NAMALWA (cell line): ENCODE measurements around the gene FADD.
"Not testable (repeated sequence)": the region's sequence is repeated elsewhere in the genome, so short reads cannot be mapped to it uniquely, and the experiment has no call there.

ENCODE experiments used
- DNase-seq: peaks from one replicate; pipeline ENCODE4 v3.0.0-alpha.2; 2015; ENCODE audit warnings: low spot score

Gene FADD

DNA sequence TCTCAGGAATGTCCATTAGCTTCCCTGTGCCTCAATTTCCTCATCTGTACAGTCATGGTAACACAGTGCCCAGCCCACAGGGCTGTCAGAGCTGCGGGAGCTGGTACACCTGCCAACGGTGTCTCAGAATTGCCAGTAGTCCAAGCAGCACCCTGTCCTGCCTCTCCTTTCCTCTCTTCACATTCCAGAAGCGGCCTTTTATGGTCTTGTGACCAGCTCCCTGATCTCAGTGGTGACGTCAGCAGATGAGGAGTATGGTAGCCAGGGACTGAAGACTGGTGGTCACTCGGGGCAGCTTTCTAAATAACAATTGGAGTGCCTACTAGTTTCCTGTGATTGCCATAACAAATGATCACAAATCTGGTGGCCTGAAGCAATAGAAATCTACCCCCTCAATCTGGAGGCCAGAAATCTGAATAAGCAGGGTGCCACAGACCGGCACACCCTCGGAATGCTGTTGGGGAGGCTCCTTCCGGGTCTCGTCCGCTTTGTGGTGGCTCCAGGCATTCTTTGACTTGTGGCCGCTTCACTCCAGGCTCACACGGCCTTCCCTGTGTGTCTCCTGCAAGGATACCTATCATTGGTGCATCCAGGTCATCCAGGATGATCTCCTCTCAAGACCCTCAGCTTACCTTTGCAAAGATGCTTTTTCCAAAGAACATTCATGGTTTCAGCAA lies 2.1 kb downstream of the FADD start:
- DNase-seq = no peak

GRCh38 chr11:70205766-70206165 lies 2.7 kb downstream of the FADD start:
- DNase-seq = no peak

DNA sequence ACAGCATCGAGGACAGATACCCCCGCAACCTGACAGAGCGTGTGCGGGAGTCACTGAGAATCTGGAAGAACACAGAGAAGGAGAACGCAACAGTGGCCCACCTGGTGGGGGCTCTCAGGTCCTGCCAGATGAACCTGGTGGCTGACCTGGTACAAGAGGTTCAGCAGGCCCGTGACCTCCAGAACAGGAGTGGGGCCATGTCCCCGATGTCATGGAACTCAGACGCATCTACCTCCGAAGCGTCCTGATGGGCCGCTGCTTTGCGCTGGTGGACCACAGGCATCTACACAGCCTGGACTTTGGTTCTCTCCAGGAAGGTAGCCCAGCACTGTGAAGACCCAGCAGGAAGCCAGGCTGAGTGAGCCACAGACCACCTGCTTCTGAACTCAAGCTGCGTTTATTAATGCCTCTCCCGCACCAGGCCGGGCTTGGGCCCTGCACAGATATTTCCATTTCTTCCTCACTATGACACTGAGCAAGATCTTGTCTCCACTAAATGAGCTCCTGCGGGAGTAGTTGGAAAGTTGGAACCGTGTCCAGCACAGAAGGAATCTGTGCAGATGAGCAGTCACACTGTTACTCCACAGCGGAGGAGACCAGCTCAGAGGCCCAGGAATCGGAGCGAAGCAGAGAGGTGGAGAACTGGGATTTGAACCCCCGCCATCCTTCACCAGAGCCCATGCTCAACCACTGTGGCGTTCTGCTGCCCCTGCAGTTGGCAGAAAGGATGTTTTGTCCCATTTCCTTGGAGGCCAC lies 3.3 kb downstream of the FADD start:
- DNase-seq = no peak

- no peak for DNase-seq
These were observed 3.9 kb downstream of the FADD start for GRCh38 chr11:70206982-70207376.

GRCh38 chr11:70207531-70208131 lies 4.5 kb downstream of the FADD start:
- no peak for DNase-seq

GRCh38 chr11:70209391-70209912 lies 6.4 kb downstream of the FADD start:
- no peak for DNase-seq

GRCh38 chr11:70210051-70210501 lies 7.0 kb downstream of the FADD start:
- no peak for DNase-seq

- no peak for DNase-seq
These were observed 7.4 kb downstream of the FADD start for GRCh38 chr11:70210530-70210929.

DNA sequence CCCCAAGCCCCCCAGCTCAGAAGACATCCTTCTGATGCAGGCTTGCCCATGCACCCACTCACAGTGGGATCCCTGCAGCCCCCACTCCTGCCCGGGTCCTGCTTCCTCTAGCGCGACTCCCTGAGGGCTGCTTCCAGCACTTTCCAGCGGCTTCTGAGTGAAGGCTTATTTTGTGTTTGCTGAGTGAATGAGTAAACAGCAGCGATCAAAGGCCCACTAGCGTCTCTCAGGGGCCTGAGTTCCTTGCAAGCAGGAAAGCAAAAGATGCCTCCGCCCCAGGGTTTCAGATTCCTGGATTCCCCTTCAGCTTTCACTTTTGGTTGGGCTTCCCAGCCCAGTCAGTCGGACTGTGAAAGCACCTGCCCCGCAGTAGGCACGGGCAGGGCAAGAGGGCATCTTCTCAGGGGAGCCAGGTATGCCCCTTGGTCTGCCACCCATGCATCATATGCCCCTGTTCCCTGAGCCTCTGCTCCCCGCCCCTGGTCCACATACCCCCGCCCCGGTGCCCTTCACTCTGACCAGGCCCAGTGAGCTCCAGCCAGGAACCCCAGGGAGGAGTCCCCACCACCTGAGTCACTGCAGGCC lies 9.2 kb downstream of the FADD start:
- DNase-seq = no peak

GRCh38 chr11:70217388-70217787 lies 14.3 kb downstream of the FADD start:
- not testable (repeated sequence) for DNase-seq

- not testable (repeated sequence) for DNase-seq
These were observed 15.0 kb downstream of the FADD start for GRCh38 chr11:70218076-70218475.

- no peak for DNase-seq
These were observed 17.0 kb downstream of the FADD start for GRCh38 chr11:70220136-70220535.

DNA sequence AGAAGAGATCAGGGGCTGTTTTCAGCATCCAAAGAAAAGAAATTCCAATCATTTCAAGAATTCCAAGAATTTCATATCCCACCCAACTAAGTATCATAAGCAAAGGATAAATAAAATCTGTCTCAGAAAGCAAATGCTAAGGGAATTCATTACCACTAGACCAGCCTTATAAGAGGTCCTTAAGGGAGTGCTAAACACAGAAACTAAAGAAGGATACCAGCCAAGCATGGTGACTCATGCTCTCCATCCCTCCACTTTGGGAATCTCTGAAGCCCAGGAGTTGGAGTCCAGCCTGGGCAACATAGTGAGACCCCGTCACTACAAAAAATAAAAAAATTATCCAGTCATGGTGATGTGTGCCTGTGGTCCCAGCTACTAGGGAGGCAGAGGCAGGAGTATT lies 17.8 kb downstream of the FADD start:
- DNase-seq = no peak

DNA sequence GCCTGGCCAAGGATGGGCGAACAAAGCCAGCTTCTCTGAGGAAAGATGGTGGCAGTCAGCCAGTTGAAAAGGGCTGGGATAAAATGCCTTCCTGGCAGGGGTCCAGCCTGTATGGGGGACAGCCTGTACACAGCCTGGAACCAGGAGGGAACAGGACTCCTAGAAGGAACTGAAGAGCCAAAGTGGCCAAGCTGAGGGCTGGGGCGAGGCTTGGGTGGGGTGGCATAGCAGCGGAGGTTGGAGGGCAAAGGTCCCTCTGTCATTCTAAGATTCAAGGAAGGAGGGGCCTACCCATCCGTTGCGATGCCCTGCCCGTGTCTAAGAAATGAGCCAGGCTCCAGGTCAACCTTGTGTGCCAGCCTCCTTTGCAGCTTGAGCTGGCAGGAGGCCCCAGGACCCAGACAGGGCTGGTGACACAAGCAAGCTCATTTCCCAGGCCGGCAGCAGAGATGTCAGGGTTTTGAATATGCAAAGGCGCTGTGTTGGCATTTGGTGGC lies 22.6 kb downstream of the FADD start:
- DNase-seq = no peak

DNA sequence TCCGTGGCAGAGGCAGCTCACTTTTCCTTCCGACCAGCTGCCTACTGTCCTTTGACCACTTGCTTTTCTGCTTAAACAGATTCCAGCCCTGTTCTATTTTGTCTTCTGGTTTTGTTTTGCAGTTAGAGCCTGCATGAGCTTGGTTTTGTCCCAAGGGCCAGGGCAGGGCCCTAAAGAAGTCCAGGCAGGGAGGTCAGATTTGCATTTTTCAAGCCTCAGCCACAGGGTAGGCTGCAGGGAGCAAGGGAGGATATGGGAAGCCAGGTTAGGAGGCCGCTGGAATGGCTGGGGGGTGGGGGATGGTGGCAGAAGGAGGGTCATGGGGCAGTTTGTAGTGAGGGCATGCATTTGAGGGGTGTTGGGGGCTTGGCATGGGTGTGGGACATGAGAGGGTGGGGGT lies 23.1 kb downstream of the FADD start:
- DNase-seq = no peak

GRCh38 chr11:70226967-70227366 lies 23.9 kb downstream of the FADD start:
- DNase-seq = no peak

DNA sequence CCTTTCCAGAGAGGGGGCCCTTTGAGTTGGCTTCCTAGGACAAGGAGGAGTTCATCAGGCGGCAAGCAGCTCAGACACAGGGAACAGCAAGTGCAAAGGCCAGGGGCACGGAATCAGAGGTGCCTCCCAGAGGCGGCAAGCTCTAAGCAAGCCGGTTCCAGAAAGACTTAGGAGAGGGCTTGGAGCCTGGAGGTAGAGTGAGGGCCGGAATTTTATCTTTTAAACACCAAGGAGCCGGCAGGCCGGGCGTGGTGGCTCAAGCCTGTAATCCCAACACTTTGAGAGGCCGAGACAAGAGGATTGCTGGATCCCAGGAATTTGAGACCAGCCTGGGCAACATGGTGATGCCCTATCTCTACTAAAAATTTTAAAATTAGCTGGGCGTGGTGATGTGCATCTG lies 26.6 kb downstream of the FADD start:
- DNase-seq = no peak

- no peak for DNase-seq
These were observed 27.2 kb downstream of the FADD start for GRCh38 chr11:70230151-70230839.

DNA sequence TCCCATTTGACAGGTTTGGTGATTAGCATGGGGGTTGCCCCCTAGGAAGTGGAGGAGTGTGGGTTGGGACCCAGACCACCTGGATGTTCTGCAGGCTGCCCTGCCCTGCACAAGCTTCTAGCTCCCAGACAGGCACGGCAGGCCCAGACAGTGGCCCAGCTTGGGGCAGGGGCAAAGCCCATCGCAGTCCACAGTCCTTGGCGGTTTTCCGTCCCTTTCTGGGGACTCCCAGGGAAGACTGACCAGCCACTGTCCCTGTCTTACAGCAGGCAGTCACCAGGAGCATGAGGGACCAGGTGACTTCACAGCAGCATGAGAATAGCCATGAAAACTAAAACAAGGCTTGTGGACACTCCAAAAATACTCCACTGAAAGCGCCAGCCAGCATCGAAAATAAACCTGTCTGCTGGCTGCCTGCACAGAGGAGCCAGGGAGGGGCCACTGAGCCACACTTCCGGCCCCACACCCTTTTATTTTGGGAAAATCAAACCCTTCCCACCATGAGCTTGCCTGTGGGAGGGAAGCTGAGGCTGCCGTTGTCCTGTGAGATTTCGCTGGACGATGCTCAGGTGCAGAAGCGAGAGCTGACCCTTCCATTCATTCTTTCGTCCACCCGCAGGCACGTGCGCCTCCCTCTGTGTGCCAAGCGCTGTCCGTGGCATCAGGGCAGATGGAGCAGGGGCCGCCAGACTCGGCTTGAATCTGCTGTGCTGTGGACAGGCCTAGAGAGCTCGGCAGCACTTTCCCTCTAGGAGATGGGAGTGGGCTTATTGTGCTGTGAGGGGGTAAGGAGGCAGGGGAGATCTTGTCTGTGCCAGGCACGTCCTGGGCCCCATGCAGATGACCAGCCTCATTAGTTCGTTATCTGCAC lies 28.0 kb downstream of the FADD start:
- no peak for DNase-seq

DNA sequence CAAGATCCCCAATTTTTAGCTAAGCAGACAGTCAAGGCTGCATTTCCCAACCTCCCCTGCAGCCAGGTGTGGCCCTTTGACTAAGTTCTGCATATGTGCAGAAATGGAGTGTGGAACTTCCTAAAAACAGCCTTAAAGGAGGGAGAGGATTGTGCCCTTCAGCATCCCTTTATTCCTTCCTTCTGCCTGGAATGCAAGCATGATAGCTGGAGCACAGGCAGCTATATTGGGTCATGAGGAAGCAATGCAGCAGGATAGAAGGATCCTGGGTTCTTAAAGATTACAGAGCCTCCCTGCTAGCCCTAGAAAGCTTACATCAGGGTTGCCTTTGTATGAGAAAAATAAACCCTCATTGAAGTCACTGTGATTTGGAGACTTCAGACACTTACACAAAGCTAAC lies 29.9 kb downstream of the FADD start:
- DNase-seq = no peak

- DNase-seq = no peak
These were observed 30.4 kb downstream of the FADD start for GRCh38 chr11:70233511-70233934.
